ENCODE measurements around the gene ATP1A3. TPM values are rescaled to one million over a fixed set of nuclear protein-coding genes. Genes with fewer than 3 reads are reported as not detected.

Gene ATP1A3
- polyA plus RNA-seq, 1 donor from 2014 or later: 36.2 TPM

- H3K4me3 ChIP-seq (ENCODE audit: low read length): no peak overlapping the region
- no peaks in the 10 kb centered on the region for H3K79me2 ChIP-seq (replicated peaks; ENCODE audit: insufficient read depth, low read length)
- H3K9me3 ChIP-seq (ENCODE audit: low read length): no peaks in the 10 kb centered on the region
- H4K20me1 ChIP-seq (ENCODE audit: insufficient read depth): no peaks in the 10 kb centered on the region
- H3K9ac ChIP-seq (ENCODE audit: low read length): no peak overlapping the region
- H3K27me3 ChIP-seq (ENCODE audit: insufficient read depth, low read depth, low read length): no peaks in the 10 kb centered on the region
- no peaks in the 10 kb centered on the region for H3F3A ChIP-seq (ENCODE audit: insufficient read depth, low read length, poor library complexity, severe bottlenecking)
- H3K9me2 ChIP-seq (ENCODE audit: insufficient read depth, low read length): no peaks in the 10 kb centered on the region
- no peak overlapping the region for H3K27ac ChIP-seq (ENCODE audit: low read length)
- TF ChIP-seq POLR2AphosphoS5 (IDR thresholded peaks at IDR 0.05): no peak
- no peak for TF ChIP-seq RAD21 (conservative IDR thresholded peaks at IDR 0.05)
- no peak for TF ChIP-seq REST (IDR thresholded peaks at IDR 0.05; ENCODE audit: borderline replicate concordance)
- TF ChIP-seq EP300 (conservative IDR thresholded peaks at IDR 0.05; ENCODE audit: poor library complexity, severe bottlenecking): no peak
- TF ChIP-seq MXI1 (conservative IDR thresholded peaks at IDR 0.05; ENCODE audit: poor library complexity, severe bottlenecking): no peak
- TF ChIP-seq CTCF (IDR thresholded peaks at IDR 0.05; ENCODE audit: poor library complexity, severe bottlenecking): no peak
- TF ChIP-seq SMC3 (conservative IDR thresholded peaks at IDR 0.05; ENCODE audit: poor library complexity): no peak
- TF ChIP-seq TAF1 (IDR thresholded peaks at IDR 0.05; ENCODE audit: low read depth): no peak
- TF ChIP-seq EZH2 (IDR thresholded peaks at IDR 0.05; ENCODE audit: borderline replicate concordance, insufficient read depth, low read length, poor library complexity, severe bottlenecking): no peak
- no peak overlapping the region for H3K4me2 ChIP-seq (ENCODE audit: low read length)
- no peak overlapping the region for H2AFZ ChIP-seq (ENCODE audit: low read depth, low read length)
- H3K36me3 ChIP-seq (ENCODE audit: insufficient read depth, low read length): no peaks in the 10 kb centered on the region
These were observed 24.1 kb downstream of the ATP1A3 start for GRCh38 chr19:41969772-41970458.

- H3K9ac ChIP-seq (ENCODE audit: low read length): no peak overlapping the region
- no peaks in the 10 kb centered on the region for H3K36me3 ChIP-seq (ENCODE audit: insufficient read depth, low read length)
- no peaks in the 10 kb centered on the region for H3K27me3 ChIP-seq (ENCODE audit: insufficient read depth, low read depth, low read length)
- no peak overlapping the region for H2AFZ ChIP-seq (ENCODE audit: low read depth, low read length)
- H4K20me1 ChIP-seq (ENCODE audit: insufficient read depth): no peaks in the 10 kb centered on the region
- no peak overlapping the region for H3K27ac ChIP-seq (ENCODE audit: low read length)
- H3K79me2 ChIP-seq (replicated peaks; ENCODE audit: insufficient read depth, low read length): no peaks in the 10 kb centered on the region
- H3K4me3 ChIP-seq (ENCODE audit: low read length): no peak overlapping the region
- TF ChIP-seq RAD21 (conservative IDR thresholded peaks at IDR 0.05) (no peak), POLR2AphosphoS5 (IDR thresholded peaks at IDR 0.05) (no peak), EP300 (conservative IDR thresholded peaks at IDR 0.05; ENCODE audit: poor library complexity, severe bottlenecking) (no peak), TAF1 (IDR thresholded peaks at IDR 0.05; ENCODE audit: low read depth) (no peak), SMC3 (conservative IDR thresholded peaks at IDR 0.05; ENCODE audit: poor library complexity) (no peak)
- H3K9me2 ChIP-seq (ENCODE audit: insufficient read depth, low read length): no peaks in the 10 kb centered on the region
- no peaks in the 10 kb centered on the region for H3K9me3 ChIP-seq (ENCODE audit: low read length)
- H3K4me2 ChIP-seq (ENCODE audit: low read length): no peak overlapping the region
- no peaks in the 10 kb centered on the region for H3F3A ChIP-seq (ENCODE audit: insufficient read depth, low read length, poor library complexity, severe bottlenecking)
These were observed 25.1 kb downstream of the ATP1A3 start for GRCh38 chr19:41968751-41969595.
